T-helper 2 cell (primary cell): ENCODE results near the gene NT5DC2.
A peak's percentile ranks its signal among the peaks of the same experiment; 100 is the strongest.

ENCODE experiments used
- DNase-seq, 5 experiments: peaks; one replicate each; pipeline versions ENCODE4 v3.0.0 to v3.0.0-alpha.2; 2012 to 2022
- total RNA-seq, 2 donors: gene quantifications; one replicate each; lab custom pipeline; 2026; lab: John Stamatoyannopoulos, UW

The NT5DC2 gene
- total RNA-seq, result 1.4 to 3.7 reads per million in 2 donors

DNA sequence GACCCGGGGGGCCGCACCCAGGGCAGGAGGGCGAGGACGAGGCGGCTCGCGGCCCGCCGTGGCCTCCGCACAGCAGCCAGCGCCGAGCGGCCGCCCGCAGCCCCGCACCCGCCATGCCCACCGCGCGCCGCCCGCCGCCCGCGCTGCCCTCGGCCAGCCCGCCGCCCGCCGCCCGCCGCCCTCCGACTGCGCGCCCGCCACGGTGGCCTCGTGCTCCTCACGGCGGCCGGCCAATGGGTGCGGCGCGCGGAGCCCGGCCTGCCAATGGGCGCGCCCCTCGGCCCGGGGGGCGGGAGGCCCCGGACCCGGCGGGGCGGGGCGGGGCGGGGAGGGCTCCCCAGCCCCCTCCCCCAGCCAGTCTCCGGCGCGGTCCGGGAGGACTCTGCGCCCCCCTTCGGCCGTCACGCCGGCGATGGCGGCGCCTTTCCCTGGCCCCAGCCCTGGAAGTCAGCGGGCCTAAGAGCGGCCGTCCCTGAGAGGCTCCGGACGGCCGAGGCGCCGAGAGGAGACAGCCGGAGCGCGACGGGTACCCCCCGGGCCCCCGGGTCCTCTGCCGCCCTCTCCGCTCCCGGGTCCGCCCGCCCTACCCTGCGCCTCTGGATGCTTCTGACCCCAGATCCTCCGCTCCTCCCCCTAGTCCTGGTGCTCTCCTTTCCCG, at the start of gene NT5DC2:
TSS of gene NT5DC2 (minus strand) at position 235 of the 658 bp plus-strand sequence. CDS start at position 115, 120 bp downstream.
- peak; percentile 45 to 84 (median 52) for DNase-seq

DNA sequence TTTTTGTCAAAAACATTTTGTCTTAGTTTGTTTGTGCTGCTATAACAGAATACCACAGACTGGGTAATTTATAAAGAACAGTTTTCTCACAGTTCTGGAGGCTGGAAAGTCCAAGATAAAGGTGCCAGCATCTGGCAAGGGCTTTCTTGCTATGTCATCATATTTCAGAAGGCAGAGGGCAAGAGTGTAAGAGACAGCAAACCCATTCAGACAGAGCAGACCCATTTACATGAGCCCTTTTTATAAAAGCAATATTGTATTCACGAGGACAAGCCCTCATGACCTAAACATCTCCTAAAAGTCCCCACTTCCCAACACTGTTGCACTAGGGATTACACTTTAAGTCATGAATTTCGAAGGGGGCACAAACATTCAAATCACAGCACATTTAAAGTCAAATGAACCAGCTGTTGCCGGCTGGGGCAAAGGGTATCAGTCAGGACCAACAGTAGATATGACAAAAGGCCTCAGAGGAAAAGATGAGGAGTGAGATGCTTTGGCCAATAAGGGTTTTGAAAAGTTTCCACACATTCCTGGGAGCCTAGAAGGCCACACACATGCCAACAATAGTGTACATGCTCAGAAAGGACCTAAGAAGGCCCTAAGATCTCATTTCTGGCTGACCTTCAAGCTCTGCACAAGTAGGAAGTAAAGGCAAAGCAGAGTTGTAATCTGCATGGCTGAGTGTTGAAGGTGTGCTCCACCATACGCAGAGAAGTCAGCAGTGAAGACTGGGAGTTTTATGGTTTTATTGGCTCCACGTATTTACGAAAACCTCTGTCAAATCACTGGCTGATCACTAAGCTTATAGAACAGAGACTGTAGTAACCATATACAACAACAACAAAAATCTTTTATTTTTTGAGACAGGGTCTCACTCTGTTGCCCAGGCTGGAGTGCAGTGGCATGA, 40.7 kb upstream of the NT5DC2 start:
- no peak for DNase-seq

DNA sequence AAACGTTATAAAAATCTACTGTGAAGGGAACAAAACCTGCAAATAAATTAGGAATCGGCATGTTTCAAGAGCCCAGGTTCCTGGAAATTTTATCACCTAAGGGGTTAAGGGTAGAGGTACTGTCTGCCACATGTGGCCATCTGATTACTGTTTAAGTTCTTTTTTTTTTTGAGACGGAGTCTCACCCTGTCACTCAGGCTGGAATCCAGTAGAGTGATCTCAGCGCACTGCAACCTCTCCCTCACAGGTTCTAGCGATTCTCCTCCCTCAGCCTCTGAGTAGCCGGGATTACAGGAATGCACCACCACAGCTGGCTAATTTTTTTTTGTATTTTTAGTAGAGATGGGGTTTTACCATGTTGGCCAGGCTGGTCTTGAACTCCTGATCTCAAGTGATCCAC, 38.6 kb upstream of the NT5DC2 start:
- DNase-seq, result no peak

DNA sequence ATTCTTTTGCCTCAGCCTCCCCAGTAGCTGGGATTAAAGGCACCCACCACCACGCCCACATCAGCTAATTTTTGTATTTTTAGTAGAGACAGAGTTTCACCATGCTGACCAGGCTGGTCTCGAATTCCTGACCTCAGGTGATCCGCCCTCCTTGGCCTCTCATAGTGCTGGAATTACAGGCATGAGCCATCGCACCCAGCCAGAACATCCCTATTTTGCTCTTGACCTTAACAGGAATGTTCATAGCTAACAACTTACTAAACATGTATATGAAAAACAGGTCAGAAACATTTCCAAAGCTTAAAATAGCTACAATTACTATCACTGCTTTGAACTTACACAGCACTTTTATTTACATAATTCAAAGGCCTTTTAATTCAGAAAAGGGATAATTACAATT, 36.4 kb upstream of the NT5DC2 start:
- DNase-seq, result no peak

DNA sequence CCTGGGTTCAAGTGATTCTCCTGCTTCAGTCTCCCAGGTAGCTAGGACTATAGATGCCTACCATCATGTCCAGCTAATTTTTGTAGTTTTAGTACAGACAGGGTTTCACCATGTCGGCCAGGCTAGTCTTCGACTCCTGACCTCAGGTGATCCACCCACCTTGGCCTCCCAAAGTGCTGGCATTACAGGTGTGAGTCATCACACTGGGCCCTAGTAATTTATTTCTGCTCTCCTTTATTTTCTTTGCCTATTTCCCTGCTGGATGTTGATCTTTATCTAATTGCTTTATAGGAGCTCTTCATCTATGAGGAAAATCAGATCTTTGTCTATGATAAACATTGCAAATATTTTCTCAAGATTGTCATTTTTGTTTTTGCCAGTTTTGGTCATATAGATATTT, 34.4 kb upstream of the NT5DC2 start:
- DNase-seq, result no peak

DNA sequence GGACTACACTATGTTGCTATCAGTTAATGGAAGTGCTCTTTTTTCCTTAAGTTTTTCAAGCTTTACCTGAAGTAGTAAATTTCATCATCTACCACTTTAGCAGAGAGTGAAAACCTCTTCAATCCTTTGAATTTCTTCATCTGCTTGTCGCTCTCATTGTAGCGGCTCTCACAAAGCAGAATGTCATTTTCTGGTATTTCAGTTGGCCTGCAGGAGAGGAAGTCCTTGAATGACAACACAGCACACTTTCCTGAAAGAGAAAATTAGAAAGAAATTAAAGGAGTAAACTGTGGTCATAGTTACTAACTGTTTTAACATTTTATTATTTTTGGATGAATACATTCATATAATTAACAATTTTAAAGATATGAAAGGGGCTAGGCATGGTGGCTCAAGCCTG, 30.3 kb upstream of the NT5DC2 start:
- DNase-seq, result no peak

DNA sequence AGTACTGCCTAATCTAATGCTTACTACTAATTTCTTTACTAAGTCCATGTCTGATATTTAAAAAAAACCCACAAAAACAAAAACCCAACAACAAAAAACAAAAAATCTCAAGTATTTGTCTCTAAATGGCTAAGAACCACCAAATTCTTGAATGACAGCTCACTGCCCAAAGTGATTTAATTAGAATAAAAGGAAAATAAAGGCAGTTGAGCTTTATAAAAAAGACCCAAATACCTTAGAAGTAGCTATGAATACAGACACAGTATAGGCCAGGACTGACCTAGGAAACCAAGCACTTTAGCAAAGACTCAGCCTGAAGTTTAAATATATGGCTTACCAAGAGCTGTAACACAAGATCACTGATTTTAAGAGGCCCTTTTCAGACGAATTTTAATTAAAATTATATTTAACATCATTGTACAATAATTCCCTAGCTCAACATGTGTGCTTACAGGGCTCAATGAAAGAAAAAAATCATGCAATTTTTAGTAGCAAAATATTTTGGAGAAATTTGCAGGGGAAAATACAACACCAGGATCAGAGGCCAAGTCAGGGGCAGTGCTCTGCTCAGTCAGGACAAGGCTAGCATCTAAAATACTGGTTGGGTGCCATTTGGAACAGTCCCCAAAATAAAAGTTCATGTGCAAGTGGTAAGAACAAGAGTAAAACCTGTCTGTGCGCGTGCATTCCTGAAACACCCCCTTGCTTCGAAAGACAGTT, 27.5 kb upstream of the NT5DC2 start:
- DNase-seq, result no peak

DNA sequence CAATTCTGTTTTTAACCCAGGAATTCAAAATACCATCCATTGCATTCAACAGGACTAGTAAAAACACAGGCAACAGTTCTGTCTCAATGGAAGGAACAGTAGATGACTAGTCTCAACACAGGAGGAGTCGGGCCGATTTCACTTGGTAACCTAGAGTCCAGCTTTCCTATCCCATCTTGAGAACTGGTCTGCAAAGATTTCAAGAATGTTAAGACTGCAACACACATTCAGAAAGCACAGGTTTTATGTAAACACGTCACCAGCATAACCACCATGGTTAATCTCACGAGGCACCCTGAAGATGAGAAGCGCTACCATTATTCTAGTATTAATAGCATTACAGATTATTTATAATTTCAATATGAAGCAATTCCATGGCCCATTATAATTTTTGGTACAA, 24.8 kb upstream of the NT5DC2 start:
- DNase-seq, result no peak

DNA sequence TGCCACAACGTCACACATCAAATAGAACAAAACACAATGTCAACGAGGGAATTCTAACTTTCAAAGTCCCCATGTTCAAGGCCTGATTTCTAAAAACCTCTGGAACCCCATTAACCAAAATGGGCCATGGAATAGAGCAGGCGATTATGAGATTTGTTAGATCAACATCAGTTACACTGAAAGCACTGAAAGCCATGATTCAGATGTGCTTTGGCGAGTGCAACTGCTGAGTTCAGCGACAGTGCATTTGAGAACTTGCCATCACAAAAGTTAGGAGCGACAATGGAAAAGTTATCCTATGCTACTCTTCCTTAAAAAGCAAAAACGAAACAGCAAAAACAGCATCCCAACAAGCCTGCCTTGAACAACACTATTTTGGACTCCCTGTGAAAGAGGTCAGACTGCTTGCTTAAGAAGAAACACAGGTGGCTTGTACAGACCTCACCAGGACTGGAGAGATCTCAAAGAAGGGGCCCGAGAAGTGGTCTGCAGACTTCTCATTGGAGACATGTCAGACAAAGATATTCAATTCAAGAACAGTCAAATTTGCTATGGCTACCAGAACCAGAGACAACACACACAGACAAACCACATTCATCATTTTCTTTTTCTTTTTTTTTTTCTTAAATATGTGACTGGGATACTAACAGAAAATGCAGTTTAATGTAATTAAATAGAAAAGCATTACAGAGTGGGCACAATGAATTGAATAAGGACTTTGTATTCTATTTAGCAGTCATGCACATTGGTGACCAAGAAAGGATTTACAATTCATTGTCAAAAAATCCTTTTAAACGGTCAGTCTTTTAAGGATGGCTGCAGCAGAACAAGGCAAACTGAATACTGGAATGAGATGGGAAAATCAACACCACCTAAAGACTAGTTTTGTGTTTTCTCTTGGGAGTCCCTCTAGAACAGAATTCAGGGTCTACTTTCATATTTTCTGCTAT, 23.6 kb upstream of the NT5DC2 start:
- no peak for DNase-seq

DNA sequence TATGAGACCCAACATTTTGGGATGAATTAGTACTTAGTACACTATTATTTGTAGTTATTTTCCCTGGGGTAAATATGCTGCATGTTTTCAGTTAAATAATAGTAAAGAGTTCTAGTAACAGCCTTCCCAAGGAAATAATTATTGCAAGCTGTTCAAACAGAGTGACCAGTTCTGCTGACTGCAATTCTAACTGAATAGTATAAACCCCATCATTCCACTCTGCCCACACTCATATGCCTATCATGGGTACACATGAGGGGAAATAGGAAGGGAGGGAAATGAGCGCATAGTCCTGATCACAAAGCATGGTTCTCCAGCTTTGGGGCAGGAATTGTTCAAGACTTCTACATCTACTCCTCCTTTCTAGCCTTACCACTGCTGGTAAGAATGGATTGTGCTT, 21.4 kb upstream of the NT5DC2 start:
- no peak for DNase-seq

DNA sequence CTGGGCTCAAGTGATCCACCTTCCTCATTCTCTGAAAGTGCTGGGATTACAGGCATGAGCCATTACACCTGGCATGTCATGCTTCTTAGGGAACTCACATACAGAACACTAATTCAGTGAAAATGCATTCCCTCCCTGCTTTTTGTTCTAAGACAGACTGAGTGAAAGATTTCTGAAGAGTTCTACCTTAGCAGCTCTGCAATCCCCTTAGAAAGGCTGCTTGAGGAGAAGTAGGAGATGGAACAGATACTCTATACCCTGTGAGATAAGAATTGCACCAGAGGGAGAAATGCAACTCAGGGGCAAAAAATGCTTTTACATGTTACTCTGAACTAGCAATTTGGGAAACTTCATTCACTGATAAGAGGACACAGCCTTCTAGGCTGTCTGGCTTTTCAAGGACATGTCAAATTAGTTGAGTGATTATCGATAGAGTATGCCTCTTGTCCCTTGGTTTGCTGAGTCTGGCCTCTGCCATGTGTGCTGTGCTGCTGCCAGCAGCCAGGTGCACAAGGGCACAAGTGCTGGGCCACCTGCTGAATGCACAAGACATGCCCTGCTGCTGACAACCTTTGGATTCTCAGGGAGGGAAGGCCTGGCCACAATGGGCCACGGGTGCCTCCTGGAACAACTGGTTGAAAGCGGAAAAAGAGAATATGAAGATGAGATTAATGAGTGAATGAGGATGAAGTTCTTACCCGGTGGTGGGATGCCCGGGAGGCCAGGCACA, 20.5 kb upstream of the NT5DC2 start:
- no peak for DNase-seq

DNA sequence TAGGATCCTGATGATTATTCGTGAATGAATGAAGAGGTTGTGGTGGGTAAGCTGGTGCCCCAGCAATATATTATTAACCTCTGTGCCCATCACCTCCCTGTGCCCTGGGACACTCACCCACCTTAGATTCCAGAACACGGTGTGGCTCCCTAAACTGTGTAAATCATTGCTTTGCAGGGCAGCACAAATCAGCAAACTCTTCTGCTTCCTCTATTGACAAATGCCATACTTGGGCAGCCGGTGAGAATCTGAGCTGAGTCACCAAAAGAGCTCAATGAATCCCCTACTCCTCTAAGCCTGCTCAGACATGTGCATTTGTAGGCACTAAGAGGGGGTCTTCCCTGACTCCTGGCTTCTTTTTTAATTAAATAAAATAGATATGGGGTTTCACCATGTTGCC, 18.4 kb upstream of the NT5DC2 start:
- DNase-seq, result no peak

DNA sequence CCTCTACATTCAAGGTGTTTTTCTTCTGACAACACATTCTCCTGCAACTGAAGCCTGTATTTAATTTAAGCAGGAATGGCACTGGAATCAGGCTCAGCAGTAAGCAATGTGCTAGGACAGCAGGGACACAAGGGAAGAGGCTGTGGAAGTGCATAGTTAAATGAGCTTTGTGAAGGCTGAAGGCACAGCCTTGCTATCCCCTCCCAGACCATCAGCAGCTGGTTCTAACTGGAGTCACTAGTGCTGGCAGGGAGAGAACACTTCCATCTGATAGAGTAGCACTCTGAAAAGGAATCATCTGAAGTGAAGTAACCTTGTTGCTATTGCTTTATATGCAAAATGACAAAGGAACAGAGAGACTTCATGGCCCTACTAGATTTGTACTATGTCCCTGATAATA, 17.5 kb upstream of the NT5DC2 start:
- DNase-seq, result no peak

DNA sequence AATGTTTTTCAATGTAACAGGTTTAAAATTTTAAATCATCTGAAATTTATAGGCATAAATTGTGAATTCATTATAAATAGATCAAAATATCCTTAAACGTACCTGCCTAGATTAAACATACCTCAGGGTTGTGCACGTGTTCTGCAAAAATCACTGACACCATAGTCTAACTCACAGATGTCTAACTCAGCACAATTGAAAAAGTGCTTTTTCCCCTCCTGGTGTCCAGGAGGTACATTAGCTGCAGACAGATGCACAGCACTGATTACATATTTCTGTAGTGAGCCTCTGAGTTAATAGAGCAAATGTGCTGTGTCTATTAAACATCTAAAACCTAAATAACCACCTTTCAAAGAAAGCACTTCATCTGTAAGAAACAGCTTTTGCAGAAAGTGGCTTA, 13.5 kb upstream of the NT5DC2 start:
- no peak for DNase-seq

DNA sequence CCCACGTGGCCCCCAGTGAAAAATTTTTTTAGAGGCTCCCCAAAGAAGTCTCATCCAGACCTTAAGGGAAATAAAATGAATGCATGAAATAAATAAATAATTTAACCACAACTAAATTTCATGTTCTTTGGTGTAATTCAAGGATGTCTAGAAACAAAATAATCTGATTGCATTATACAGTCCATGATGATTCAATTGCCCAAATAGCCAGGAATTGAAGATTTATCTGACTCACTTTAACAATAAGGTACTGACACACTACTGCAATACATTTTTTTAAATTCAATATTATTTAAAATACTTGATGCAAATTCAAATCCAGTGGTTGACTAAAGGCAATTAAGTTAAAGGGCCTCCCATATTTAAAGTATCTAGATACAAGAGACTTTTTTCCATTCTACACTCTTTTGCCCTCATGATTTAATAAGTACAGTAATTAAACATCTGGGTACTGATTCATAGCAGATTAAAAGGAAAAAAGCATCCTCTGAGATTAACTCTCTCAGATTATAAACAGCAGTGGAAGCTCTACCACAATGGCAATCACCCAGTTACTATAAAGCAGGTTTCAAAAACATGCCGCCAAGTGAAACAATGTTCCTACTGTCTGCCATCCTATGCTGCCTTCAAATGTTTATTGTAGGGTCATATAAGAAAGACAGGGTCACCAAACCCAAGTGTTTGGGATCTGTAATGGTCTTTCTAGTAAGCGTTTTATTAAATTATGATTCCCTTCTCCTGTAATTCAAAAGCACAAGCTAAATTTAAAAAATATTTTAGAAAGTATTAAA, 12.6 kb upstream of the NT5DC2 start:
- no peak for DNase-seq

DNA sequence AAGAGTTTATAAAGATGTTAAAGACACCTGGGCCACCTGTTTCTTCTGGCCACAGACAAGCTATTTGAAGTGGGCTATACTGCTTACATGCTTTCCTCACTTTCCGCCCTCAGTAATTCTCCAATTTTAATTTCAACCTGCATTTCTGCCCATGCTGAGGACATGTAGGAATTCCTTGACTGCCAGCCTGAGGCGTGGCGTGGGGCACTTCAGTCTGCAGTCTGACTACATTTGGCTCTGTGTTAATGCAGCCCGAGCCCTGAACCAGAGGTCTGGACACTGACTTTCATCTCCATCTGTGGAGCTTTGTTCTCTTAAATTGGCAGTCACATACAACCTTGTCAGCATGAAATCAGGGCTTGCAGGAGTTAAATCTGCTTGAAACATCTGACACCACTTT, 11.3 kb upstream of the NT5DC2 start:
- DNase-seq, result no peak

DNA sequence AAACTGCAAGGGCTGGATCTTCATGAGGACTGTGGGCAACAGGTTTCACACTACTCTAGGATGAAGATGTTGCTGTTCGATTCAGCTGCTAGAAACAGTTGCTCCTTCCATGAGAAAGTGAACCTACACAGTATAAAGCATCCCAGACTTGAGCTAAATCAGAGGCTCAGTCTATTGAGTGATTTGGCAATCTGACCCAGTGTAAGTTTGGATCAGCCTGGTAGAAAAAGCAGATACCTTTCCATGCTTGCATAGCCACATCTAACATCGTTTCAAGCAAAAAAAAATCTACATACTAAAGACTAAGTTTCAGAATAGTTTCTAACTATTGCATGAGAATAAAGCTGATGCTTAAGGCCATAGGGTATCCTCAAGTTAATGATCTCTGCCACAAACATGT, 7.4 kb upstream of the NT5DC2 start:
- DNase-seq, result no peak

DNA sequence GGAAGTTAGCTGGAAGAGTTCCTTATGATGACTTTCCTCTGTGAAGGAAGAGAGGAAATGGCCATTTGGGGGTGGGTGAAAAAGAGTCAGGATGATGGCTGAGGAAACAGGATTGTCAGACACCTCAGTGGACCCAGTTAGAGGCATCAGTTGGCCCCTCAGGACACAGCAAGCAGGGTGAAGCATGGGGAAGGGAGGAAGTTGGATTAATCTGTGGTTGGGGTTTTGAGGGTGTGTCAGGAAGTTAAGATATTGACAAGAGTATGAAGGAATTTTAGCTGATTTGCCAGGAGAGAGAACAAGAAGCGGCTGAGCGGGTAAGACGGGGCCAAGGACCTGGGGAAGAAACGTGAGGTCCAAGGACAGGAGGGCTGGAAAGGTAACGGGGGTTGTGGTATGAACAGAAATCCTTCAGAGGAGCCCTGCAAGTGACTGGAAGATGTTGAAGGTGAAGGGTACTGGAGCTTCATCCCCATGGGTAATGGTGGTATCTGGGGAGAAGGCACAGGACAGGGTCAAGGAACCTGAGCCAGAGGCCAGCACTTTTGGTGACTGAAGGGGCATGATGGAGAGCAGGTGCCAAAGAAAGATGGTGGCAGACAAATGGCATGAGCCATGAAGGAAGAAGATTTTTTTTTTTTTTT, 5.5 kb upstream of the NT5DC2 start:
- DNase-seq, result no peak

DNA sequence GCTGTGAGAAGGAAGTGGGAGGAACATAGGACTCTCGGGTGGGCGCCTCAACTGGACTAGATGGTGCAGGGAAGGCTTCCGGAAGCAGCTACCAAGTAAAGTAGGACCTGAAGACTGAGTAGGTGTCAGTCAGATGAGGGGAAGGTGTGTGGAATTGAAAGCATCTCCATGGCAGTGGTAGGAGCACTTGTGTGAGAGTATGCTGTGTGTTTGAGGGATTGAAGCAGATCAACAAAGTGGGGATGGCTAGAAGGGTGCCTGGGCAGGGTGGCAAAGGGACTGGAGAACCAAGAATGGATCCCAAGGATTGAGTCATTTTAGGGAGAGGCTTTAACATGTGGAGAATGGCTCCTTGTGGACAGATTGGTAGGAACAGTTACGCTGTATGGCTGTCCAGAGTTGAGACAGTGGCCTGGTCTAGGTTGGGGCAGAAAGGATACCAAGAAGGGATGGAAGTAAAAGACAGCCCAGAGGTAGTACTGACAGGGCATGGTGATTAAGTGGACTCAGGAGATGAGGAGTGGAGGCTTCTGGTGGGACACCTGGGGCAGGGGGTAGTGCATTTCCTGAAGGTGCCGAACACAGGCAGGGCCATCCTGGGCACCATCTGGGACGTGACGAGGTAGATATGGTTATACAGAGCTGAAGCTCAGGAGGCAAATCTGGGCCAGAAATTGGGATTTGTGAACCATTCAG, 4.2 kb upstream of the NT5DC2 start:
- DNase-seq, result no peak
